ENCODE results near the gene HAUS5. TPM values are rescaled to one million over a fixed set of nuclear protein-coding genes. Genes with fewer than 3 reads are reported as not detected.
A peak's percentile ranks its signal among the peaks of the same experiment; 100 is the strongest.

HAUS5 gene
- total RNA-seq, 1 donor from 2014 or later: 4.8 TPM

DNA sequence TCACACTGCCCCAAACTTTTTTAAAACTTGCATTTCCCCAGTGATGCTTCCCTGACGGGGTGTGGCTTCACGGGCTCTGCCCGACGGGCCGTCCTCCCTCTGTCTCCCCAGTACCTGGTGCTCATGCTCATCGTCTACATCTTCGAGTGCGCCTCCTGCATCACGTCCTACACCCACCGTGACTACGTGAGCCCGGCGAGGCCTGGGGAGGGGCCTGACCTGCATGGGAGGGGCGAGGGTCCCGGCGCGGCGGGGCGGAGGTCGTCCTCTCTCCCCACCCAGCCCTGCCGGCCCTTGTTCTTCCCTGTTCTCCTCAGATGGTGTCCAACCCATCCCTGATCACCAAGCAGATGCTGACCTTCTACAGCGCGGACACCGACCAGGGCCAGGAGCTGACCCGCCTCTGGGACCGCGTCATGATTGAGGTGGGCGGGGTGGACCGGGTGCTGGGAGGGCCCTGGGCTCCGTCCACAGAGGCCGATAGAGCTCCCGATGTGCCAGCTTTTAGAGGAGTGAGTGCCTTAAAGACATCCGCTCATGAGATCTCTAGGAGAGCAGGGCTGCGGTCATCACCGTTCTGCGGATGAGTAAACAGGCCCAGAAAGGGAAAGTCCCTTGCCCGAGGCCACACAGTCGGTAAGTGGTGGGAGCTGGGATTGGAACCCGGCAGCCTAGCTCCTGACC, 60.7 kb downstream of the HAUS5 start:
- DNase-seq: peak; percentile 44

Other genes with a start within 250 kb of the HAUS5 start
- not detected in 2 replicates for gene GPR42, start 241.7 kb upstream of the HAUS5 start, total RNA-seq
- not detected in 2 replicates for gene FFAR2, start 164.5 kb upstream of the HAUS5 start, total RNA-seq
- not detected in 2 replicates for gene KRTDAP, start 122.3 kb upstream of the HAUS5 start, total RNA-seq
- 0.34 TPM in 1 of 2 replicates, not detected in the other for gene DMKN, start 99.1 kb upstream of the HAUS5 start, total RNA-seq
- gene SBSN, start 84.4 kb upstream of the HAUS5 start, total RNA-seq: 0.09 TPM in 1 of 2 replicates, not detected in the other
- gene GAPDHS, start 79.3 kb upstream of the HAUS5 start, total RNA-seq: not detected in 2 replicates
- 57.4 and 68.8 TPM in 2 replicates for gene TMEM147, start 67.1 kb upstream of the HAUS5 start, total RNA-seq
- not detected in 2 replicates for gene ATP4A, start 49.1 kb upstream of the HAUS5 start, total RNA-seq
- gene PMIS2, start 26.6 kb upstream of the HAUS5 start, total RNA-seq: not detected in 2 replicates
- 45.4 and 47.6 TPM in 2 replicates for gene RBM42, start 16.3 kb downstream of the HAUS5 start, total RNA-seq
- 0.09 and 0.17 TPM in 2 replicates for gene ETV2, start 29.0 kb downstream of the HAUS5 start, total RNA-seq
- 236 and 493 TPM in 2 replicates for gene COX6B1, start 35.6 kb downstream of the HAUS5 start, total RNA-seq
- gene UPK1A, start 53.8 kb downstream of the HAUS5 start, total RNA-seq: 0.09 TPM in 1 of 2 replicates, not detected in the other
- not detected in 2 replicates for gene ZBTB32, start 91.8 kb downstream of the HAUS5 start, total RNA-seq
- 7.3 and 15.4 TPM in 2 replicates for gene KMT2B, start 105.3 kb downstream of the HAUS5 start, total RNA-seq
- gene IGFLR1, start 129.7 kb downstream of the HAUS5 start, total RNA-seq: 1.9 and 2.2 TPM in 2 replicates
- 2.9 and 7.8 TPM in 2 replicates for gene U2AF1L4, start 132.7 kb downstream of the HAUS5 start, total RNA-seq
- 15.1 and 16.1 TPM in 2 replicates for gene PSENEN, start 132.9 kb downstream of the HAUS5 start, total RNA-seq
- gene LIN37, start 135.8 kb downstream of the HAUS5 start, total RNA-seq: 4.7 and 8.2 TPM in 2 replicates
- gene HSPB6, start 144.3 kb downstream of the HAUS5 start, total RNA-seq: 0.17 and 1.2 TPM in 2 replicates
- gene PROSER3, start 145.4 kb downstream of the HAUS5 start, total RNA-seq: 3.3 and 3.7 TPM in 2 replicates
- 4.7 and 4.8 TPM in 2 replicates for gene ARHGAP33, start 162.8 kb downstream of the HAUS5 start, total RNA-seq
- not detected in 2 replicates for gene PRODH2, start 200.1 kb downstream of the HAUS5 start, total RNA-seq
- gene NPHS1, start 239.8 kb downstream of the HAUS5 start, total RNA-seq: not detected in 2 replicates
- not detected in 2 replicates for gene KIRREL2, start 244.2 kb downstream of the HAUS5 start, total RNA-seq